AG09309 (cell line): ENCODE data around the gene RASA3.
A peak's percentile ranks its signal among the peaks of the same experiment; 100 is the strongest.

Experiments used
- DNase-seq: peaks from one replicate; pipeline ENCODE4 v3.0.0-alpha.2; 2010; ENCODE audit warnings: low read depth
- H3K4me3 ChIP-seq: 2 replicates; pipeline ENCODE4 v1.5.1; 2011; ENCODE audit warnings: mild to moderate bottlenecking, low read depth, low read length, moderate library complexity; ENCODE audit not compliant: control insufficient read depth
- TF ChIP-seq, protein P1 (sequence below): IDR thresholded peaks from 2 replicates; pipeline ENCODE4 v1.5.1; 2011; ENCODE audit warnings: mild to moderate bottlenecking, low read depth, low read length, inconsistent platforms; ENCODE audit not compliant: insufficient read depth, control insufficient read depth; ENCODE audit errors: missing control alignments

RASA3 gene

DNA sequence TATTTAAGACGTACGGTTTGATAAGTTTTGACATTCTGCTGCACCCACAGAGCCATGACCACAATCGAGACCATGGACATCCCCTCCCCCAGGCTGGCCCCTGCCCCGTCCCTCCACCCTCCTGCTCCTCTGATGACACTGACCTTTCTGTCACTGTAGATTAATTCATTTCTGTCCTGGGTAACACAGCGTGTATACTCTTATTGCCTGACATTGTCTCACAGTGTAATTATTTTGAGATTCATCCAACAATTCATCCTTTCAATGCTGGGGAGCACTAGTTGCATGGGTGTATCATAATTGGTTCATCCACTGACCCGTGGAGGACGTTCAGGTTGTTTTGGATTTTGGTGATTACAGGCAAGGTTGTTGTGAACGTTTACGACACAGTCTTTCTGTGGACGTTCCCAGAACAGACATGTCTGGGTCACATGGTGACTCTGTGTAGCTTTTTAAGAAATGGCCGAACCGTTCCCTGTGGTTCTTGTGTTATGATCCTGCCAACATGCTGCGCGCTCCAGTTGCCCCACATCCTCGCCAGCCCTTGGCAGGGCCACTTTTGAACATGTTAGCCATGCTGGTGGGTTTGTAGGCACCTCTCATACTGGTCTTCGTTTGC lies 200.5 kb downstream of the RASA3 start:
- TF ChIP-seq, protein P1, sequence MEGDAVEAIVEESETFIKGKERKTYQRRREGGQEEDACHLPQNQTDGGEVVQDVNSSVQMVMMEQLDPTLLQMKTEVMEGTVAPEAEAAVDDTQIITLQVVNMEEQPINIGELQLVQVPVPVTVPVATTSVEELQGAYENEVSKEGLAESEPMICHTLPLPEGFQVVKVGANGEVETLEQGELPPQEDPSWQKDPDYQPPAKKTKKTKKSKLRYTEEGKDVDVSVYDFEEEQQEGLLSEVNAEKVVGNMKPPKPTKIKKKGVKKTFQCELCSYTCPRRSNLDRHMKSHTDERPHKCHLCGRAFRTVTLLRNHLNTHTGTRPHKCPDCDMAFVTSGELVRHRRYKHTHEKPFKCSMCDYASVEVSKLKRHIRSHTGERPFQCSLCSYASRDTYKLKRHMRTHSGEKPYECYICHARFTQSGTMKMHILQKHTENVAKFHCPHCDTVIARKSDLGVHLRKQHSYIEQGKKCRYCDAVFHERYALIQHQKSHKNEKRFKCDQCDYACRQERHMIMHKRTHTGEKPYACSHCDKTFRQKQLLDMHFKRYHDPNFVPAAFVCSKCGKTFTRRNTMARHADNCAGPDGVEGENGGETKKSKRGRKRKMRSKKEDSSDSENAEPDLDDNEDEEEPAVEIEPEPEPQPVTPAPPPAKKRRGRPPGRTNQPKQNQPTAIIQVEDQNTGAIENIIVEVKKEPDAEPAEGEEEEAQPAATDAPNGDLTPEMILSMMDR = no peak
- DNase-seq = no peak
- H3K4me3 ChIP-seq = no peak overlapping the region

DNA sequence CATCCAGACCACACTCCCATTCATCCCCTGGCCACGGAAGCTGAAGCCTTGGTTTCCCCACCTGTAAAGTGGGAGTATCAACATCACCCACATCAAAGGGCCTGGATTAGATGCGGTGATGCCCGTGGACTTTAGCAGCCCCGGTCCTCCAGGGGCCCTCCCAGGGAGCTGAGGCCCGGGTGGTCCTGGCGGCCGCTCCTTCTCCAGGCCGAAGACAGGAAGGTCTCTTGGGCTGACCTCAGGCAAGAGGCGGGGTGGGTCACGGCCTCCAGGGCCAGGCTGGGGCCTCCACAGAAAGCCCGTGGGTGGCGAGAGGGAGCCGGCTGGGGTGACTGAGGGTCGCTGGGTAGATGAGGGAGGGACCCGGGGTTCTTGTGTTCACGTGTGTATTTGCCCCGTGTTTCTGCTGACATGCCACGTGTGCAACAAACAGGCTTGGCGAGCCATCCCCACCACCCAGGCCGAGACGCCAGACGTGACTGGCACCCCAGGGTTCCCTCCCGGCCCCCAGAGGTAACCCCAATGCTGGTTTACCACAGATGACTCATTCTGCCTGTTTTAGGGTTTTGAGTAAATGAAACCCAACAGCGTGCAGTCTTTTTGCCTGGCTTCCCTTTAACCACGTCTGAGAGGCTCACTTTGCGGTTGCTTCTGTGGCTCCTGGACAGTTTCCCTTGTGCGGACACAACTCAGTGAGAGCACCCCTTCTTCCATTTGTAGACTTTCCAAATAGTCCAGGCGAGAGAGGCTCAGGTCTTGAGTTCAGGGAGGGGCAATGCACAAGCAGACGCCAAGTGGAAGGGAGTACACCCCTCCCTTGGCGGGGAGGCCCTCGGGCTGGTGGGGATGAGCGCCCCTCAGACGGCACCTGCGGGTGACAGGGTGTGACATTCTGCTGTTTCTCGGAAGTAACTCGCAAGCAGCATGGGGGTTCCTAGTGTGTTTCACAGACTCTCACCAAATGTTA lies 201.5 kb downstream of the RASA3 start:
- TF ChIP-seq, protein P1 = no peak
- H3K4me3 ChIP-seq = no peak overlapping the region
- DNase-seq = no peak

DNA sequence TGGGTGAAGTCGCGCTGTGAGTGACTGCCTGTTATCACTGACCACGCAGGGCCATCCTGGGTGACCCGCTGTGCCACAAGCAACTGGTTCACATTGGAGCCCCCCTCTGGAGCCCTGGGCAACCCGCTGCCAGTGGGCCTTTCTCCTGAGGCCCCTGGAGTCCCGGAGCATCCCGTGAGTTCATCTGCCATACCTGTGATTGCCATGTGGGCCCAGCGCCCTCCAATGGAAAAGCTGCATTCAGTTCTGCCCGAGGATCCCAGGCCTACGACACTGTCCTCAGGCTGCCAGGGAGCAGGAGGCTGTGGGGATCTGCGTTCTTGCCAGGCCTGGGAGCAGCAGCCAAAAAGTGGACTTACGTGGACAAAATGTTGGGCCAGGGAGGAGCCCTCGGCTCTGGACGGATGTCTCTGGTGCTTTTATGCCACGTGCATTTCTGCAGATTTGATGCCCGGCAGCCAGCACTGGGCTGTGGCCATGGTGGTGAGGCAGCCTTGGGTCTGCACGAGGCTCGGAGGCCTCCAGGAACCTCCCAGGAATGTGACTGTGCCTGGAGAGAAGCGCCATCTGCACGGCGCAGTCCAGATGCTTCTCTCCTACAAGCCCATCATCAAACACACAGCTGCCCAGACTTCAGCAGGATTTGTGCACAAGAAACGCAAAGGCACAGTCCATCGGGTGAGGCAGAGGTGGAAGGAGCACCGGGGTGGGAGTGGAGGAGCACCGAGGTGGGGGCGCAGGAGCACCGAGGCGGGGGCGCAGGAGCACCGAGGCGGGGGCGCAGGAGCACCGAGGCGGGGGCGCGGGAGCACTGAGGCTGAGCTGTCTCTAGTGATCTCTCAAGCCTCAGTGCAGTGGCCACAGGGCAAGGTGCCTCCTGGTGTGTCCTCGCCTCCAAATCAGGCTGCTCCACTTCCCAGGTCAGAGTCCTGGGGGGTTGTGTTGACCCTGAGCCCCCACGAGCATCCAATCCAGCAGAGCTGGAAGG lies 202.5 kb downstream of the RASA3 start:
- H3K4me3 ChIP-seq = no peak overlapping the region
- TF ChIP-seq, protein P1 = peak; percentile 5
- no peak for DNase-seq

- TF ChIP-seq, protein P1 = no peak
- H3K4me3 ChIP-seq = peak overlapping the region; percentile 10; the same call in 1 of the 2 replicates
- DNase-seq = peak; percentile 77
Measured at GRCh38 chr13:113928685-113929627, 203.5 kb downstream of the RASA3 start.
